Smooth muscle cell (in vitro differentiated cells): ENCODE data around the gene EDC3. TPM values are rescaled to one million over a fixed set of nuclear protein-coding genes. Genes with fewer than 3 reads are reported as not detected.
"Not testable (repeated sequence)": the region's sequence is repeated elsewhere in the genome, so short reads cannot be mapped to it uniquely, and the experiment has no call there.

Experiments used
- DNase-seq: peaks from one replicate; lab custom pipeline; 2025; ENCODE audit not compliant: unreplicated experiment; lab: John Stamatoyannopoulos, UW
- H2AFZ ChIP-seq: fragments of 200-600 bp; sonication (generic); 2 replicates; pipeline ENCODE4 v1.6.0; 2016; ENCODE audit warnings: antibody characterized with exemption, low read depth, mild to moderate bottlenecking
- H3F3A ChIP-seq: fragments of 200-600 bp; sonication (generic); 2 replicates; pipeline ENCODE4 v1.6.0; 2017; ENCODE audit warnings: antibody characterized with exemption, low read depth
- H3K27ac ChIP-seq: fragments of 200-600 bp; sonication (generic); 2 replicates; pipeline ENCODE4 v1.5.1; 2016; ENCODE audit warnings: low read depth, mild to moderate bottlenecking
- H3K27me3 ChIP-seq: fragments of 200-600 bp; sonication (generic); 2 replicates; pipeline ENCODE4 v1.6.1; 2016; ENCODE audit warnings: low read depth, mild to moderate bottlenecking
- H3K36me3 ChIP-seq: fragments of 200-600 bp; sonication (generic); 2 replicates; pipeline ENCODE4 v1.5.1; 2016; ENCODE audit warnings: low read depth
- H3K4me1 ChIP-seq: fragments of 200-600 bp; sonication (generic); 2 replicates; pipeline ENCODE4 v1.5.1; 2016; ENCODE audit warnings: low read depth
- H3K4me2 ChIP-seq: fragments of 200-600 bp; sonication (generic); 2 replicates; pipeline ENCODE4 v1.6.0; 2016; ENCODE audit warnings: mild to moderate bottlenecking
- H3K4me3 ChIP-seq: fragments of 200-600 bp; sonication (generic); 2 replicates; pipeline ENCODE4 v1.5.1; 2016; ENCODE audit warnings: mild to moderate bottlenecking
- H3K79me2 ChIP-seq: fragments of 200-600 bp; sonication (generic); 2 replicates; pipeline ENCODE4 v1.6.0; 2016; ENCODE audit warnings: low read depth, mild to moderate bottlenecking
- H3K9ac ChIP-seq: fragments of 200-600 bp; sonication (generic); 2 replicates; pipeline ENCODE4 v1.6.0; 2016; ENCODE audit warnings: low read depth
- H3K9me3 ChIP-seq: fragments of 200-600 bp; sonication (generic); replicated peaks from 2 replicates; pipeline ENCODE4 v1.5.1; 2016; ENCODE audit warnings: low read depth
- H4K20me1 ChIP-seq: fragments of 200-600 bp; sonication (generic); 2 replicates; pipeline ENCODE4 v1.6.0; 2016; ENCODE audit warnings: low read depth
- CTCF ChIP-seq: fragments of 200-600 bp; sonication (generic); IDR thresholded peaks from 2 replicates; pipeline ENCODE4 v1.5.1; 2017; ENCODE audit warnings: borderline replicate concordance, mild to moderate bottlenecking, antibody characterized with exemption; ENCODE audit not compliant: insufficient read depth, poor library complexity, severe bottlenecking
- WGBS: methylation state at CpG from one replicate; pipeline ENCODE4 v1.1.7; 2016; ENCODE audit warnings: low lambda C conversion rate; 5-methylcytosine and 5-hydroxymethylcytosine counted together
- polyA plus RNA-seq: library from polyadenylated mRNA; unstranded; fragments of >200 nt; fragmentation: Nextera tagmentation; extraction: Ambion mirVana; gene quantifications from 2 replicates; pipeline ENCODE4 v1.2.1, GENCODE V29; 2016
- total RNA-seq: library from RNA; depleted of rRNA; stranded (reverse); fragments of >200 nt; gene quantifications from 2 replicates; pipeline ENCODE4 v1.2.3, GENCODE V29; 2014

EDC3 gene
- total and polyA plus RNA-seq, 2 experiments from 2014 or later: 18.4 to 26.7 TPM

DNA sequence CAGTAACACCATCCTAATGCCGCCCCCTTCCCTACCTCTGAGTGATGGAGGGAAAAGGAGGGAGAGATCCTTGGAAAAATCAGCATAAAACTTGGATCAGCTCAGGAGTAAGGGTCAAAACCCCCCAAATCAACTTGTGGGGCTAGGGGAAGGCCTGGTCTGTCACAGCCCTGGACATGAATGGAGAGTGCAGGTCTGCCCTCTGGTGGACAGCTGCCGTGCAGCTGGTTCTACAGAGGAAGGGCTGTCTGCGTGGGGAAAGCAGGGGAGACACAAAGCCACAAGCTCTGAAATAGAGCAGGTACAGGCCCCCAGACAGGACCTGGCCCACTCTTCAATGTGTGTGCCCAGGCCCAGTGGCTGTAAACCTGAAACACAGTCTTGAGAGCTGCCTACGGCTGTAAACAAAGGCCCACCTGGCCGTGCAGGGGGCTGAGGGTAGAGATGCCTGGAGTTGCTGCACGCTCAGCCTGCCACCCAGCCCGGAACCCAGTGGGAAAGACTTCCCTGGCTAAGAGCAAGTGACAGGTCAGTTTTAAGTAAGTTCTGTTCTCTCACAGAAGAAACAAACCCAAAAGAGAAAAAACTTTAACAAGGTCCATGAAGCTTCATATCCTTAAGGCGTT lies 63.8 kb downstream of the EDC3 start:
- H3F3A ChIP-seq: peaks cover 4% of the 10 kb centered on the region
- H2AFZ ChIP-seq: no peak overlapping the region
- no peak overlapping the region for H3K27ac ChIP-seq
- no peak overlapping the region for H3K4me3 ChIP-seq
- H3K9me3 ChIP-seq: no peaks in the 10 kb centered on the region
- H3K27me3 ChIP-seq: no peaks in the 10 kb centered on the region
- peaks cover 87% of the 10 kb centered on the region for H4K20me1 ChIP-seq
- H3K4me1 ChIP-seq: no peaks in the 10 kb centered on the region
- no peak for DNase-seq
- H3K4me2 ChIP-seq: no peak overlapping the region
- TF ChIP-seq CTCF: peak; percentile 65
- H3K9ac ChIP-seq: no peak overlapping the region
- H3K36me3 ChIP-seq: no peaks in the 10 kb centered on the region
- 74% methylated on average over 8 of the region's 8 CpGs for WGBS
- no peaks in the 10 kb centered on the region for H3K79me2 ChIP-seq

GRCh38 chr15:74631408-74631807 lies 64.4 kb downstream of the EDC3 start:
- Histone ChIP-seq H3K4me1 (no peaks in the 10 kb centered on the region), H2AFZ (no peak overlapping the region), H3K4me2 (no peak overlapping the region), H4K20me1 (peaks cover 89% of the 10 kb centered on the region), H3F3A (peaks cover 4% of the 10 kb centered on the region), H3K9ac (no peak overlapping the region), H3K27ac (no peak overlapping the region), H3K79me2 (no peaks in the 10 kb centered on the region), H3K27me3 (no peaks in the 10 kb centered on the region), H3K36me3 (no peaks in the 10 kb centered on the region), H3K4me3 (no peak overlapping the region), H3K9me3 (no peaks in the 10 kb centered on the region)
- 88% methylated on average over 3 of the region's 3 CpGs for WGBS
- no peak for DNase-seq
- TF ChIP-seq CTCF: no peak

DNA sequence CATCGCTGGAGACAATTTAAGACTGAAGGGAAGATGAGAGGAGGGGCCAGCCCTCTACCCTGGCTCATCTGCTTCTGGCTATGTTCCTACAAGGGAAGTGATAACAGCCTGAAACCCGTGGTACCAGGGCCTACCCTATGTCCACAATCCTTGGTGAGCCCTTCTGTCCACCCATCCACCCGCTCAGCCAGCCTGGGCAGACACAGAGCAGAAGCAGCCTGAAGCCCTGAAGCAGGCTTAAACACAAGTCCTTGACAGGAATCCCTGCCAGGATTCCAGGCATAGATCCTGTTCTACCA lies 64.8 kb downstream of the EDC3 start:
- no peaks in the 10 kb centered on the region for H3K36me3 ChIP-seq
- WGBS: 88% methylated on average over 3 of the region's 3 CpGs
- H3K4me3 ChIP-seq: no peak overlapping the region
- no peak overlapping the region for H3K4me2 ChIP-seq
- no peaks in the 10 kb centered on the region for H3K9me3 ChIP-seq
- peaks cover 89% of the 10 kb centered on the region for H4K20me1 ChIP-seq
- no peak overlapping the region for H3K9ac ChIP-seq
- no peaks in the 10 kb centered on the region for H3K79me2 ChIP-seq
- no peak for TF ChIP-seq CTCF
- no peak overlapping the region for H2AFZ ChIP-seq
- H3K27ac ChIP-seq: no peak overlapping the region
- H3F3A ChIP-seq: peaks cover 4% of the 10 kb centered on the region
- no peaks in the 10 kb centered on the region for H3K27me3 ChIP-seq
- no peaks in the 10 kb centered on the region for H3K4me1 ChIP-seq
- no peak for DNase-seq

- H3K4me3 ChIP-seq: no peak overlapping the region
- H3K4me1 ChIP-seq: no peaks in the 10 kb centered on the region
- no peaks in the 10 kb centered on the region for H3K27me3 ChIP-seq
- peaks cover 90% of the 10 kb centered on the region for H4K20me1 ChIP-seq
- H3K9ac ChIP-seq: no peak overlapping the region
- no peaks in the 10 kb centered on the region for H3K9me3 ChIP-seq
- H3F3A ChIP-seq: peaks cover 4% of the 10 kb centered on the region
- H3K27ac ChIP-seq: no peak overlapping the region
- H3K36me3 ChIP-seq: no peaks in the 10 kb centered on the region
- no peak for TF ChIP-seq CTCF
- no peaks in the 10 kb centered on the region for H3K79me2 ChIP-seq
- DNase-seq: no peak
- WGBS: 88% methylated on average over 6 of the region's 6 CpGs
- H3K4me2 ChIP-seq: no peak overlapping the region
- no peak overlapping the region for H2AFZ ChIP-seq
Observed at GRCh38 chr15:74630284-74631086, 65.3 kb downstream of the EDC3 start.

GRCh38 chr15:74629696-74630095 lies 66.1 kb downstream of the EDC3 start:
- peaks cover 88% of the 10 kb centered on the region for H4K20me1 ChIP-seq
- H3K27ac ChIP-seq, H3F3A ChIP-seq, H3K4me3 ChIP-seq, H3K4me1 ChIP-seq, DNase-seq, H3K79me2 ChIP-seq, H3K36me3 ChIP-seq, H3K9me3 ChIP-seq, H2AFZ ChIP-seq, H3K27me3 ChIP-seq, H3K4me2 ChIP-seq, H3K9ac ChIP-seq: not testable (repeated sequence)
- 97% methylated on average over 9 of the region's 10 CpGs for whole genome bisulfite sequencing
